HG02642 (cell line): ENCODE results near the gene VNN1.

Experiments
- ATAC-seq: cut with Tn5 transposase; IDR thresholded peaks from one replicate; pipeline ENCODE4 v1.9.1; 2021; ENCODE audit warnings: mild to moderate bottlenecking; ENCODE audit not compliant: unreplicated experiment, poor library complexity

VNN1 gene

GRCh38 chr6:132713352-132714134, at the start of gene VNN1:
VNN1 (minus strand) TSS chr6:132714055; CDS start chr6:132714035, 20 bp downstream.
- peak; percentile 71 for ATAC-seq

GRCh38 chr6:132763269-132763668, 49.4 kb upstream of the VNN1 start:
- peak; percentile 94 for ATAC-seq

- ATAC-seq, result no peak
Measured at GRCh38 chr6:132760256-132760655, 46.4 kb upstream of the VNN1 start.

GRCh38 chr6:132758689-132759088, 44.8 kb upstream of the VNN1 start:
- no peak for ATAC-seq

GRCh38 chr6:132752255-132752654, 38.4 kb upstream of the VNN1 start:
- no peak for ATAC-seq

- no peak for ATAC-seq
Measured at GRCh38 chr6:132751828-132752227, 38.0 kb upstream of the VNN1 start.

- ATAC-seq, result peak; percentile 49
Measured at GRCh38 chr6:132751306-132751705, 37.5 kb upstream of the VNN1 start.

GRCh38 chr6:132750455-132751248, 36.8 kb upstream of the VNN1 start:
- ATAC-seq, result peak; percentile 79

- ATAC-seq, result no peak
Measured at GRCh38 chr6:132749111-132749510, 35.3 kb upstream of the VNN1 start.

- ATAC-seq, result no peak
Measured at GRCh38 chr6:132748446-132748845, 34.6 kb upstream of the VNN1 start.

- no peak for ATAC-seq
Measured at GRCh38 chr6:132746048-132746447, 32.2 kb upstream of the VNN1 start.

- no peak for ATAC-seq
Measured at GRCh38 chr6:132742495-132742894, 28.6 kb upstream of the VNN1 start.

GRCh38 chr6:132741281-132741680, 27.4 kb upstream of the VNN1 start:
- ATAC-seq, result no peak

- no peak for ATAC-seq
Measured at GRCh38 chr6:132736239-132736638, 22.4 kb upstream of the VNN1 start.

- no peak for ATAC-seq
Measured at GRCh38 chr6:132734694-132735236, 20.9 kb upstream of the VNN1 start.

- ATAC-seq, result no peak
Measured at GRCh38 chr6:132733814-132734213, 20.0 kb upstream of the VNN1 start.

GRCh38 chr6:132733283-132733682, 19.4 kb upstream of the VNN1 start:
- ATAC-seq, result no peak

- ATAC-seq, result no peak
Measured at GRCh38 chr6:132731086-132731485, 17.2 kb upstream of the VNN1 start.

- ATAC-seq, result no peak
Measured at GRCh38 chr6:132730560-132730959, 16.7 kb upstream of the VNN1 start.

GRCh38 chr6:132728616-132729015, 14.8 kb upstream of the VNN1 start:
- no peak for ATAC-seq

GRCh38 chr6:132726608-132726975, 12.7 kb upstream of the VNN1 start:
- ATAC-seq, result no peak
